ENCODE data around the gene IL23R. TPM values are rescaled to one million over a fixed set of nuclear protein-coding genes. Genes with fewer than 3 reads are reported as not detected.
"Not testable (repeated sequence)": the region's sequence is repeated elsewhere in the genome, so short reads cannot be mapped to it uniquely, and the experiment has no call there.

Gene IL23R, protein sequence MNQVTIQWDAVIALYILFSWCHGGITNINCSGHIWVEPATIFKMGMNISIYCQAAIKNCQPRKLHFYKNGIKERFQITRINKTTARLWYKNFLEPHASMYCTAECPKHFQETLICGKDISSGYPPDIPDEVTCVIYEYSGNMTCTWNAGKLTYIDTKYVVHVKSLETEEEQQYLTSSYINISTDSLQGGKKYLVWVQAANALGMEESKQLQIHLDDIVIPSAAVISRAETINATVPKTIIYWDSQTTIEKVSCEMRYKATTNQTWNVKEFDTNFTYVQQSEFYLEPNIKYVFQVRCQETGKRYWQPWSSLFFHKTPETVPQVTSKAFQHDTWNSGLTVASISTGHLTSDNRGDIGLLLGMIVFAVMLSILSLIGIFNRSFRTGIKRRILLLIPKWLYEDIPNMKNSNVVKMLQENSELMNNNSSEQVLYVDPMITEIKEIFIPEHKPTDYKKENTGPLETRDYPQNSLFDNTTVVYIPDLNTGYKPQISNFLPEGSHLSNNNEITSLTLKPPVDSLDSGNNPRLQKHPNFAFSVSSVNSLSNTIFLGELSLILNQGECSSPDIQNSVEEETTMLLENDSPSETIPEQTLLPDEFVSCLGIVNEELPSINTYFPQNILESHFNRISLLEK
- total RNA-seq = not detected in 2 replicates

DNA sequence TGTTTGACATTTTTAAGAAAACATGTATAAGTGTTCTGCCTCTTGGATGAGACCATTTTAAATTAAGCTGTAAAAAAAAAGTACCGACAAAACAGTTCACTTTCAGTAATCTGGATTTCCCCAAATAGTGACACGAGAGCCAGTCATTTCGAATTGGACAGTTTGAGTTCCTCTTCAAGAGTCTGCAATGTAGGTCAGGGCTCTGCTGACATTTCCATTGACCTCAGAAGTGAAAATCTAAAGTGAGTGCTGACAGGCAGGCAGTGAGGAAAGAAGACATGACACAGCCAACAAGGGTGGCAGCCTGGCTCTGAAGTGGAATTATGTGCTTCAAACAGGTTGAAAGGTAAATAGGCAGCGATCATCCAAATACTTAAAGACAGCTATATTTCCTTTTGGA is at the start of gene IL23R:
TSS of gene IL23R (plus strand) at position 259 of the 400 bp plus-strand sequence. CDS start 1,667 bp downstream, outside the sequence.
- no peak for DNase-seq (ENCODE audit: low read depth)

DNA sequence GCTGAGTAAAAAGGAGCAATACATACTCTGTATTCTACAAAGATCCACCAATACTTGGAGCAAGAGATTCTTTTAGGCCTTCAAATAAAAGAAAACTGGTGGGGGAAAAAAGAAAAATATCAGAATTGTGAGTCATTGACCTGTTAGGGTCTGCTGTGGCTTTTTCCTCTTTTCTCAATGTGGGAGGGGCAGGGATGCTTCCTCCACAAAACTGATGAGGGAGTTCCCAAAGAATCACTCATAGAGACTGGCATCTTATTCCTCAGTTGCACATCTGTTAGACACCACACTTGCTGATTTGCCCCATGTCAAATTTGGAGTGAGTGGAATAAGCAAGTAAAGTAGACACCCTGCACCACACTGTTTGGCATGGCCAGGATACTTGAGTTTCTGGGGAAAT is 48.1 kb upstream of the IL23R start:
- DNase-seq (ENCODE audit: low read depth) = peak; percentile 36

DNA sequence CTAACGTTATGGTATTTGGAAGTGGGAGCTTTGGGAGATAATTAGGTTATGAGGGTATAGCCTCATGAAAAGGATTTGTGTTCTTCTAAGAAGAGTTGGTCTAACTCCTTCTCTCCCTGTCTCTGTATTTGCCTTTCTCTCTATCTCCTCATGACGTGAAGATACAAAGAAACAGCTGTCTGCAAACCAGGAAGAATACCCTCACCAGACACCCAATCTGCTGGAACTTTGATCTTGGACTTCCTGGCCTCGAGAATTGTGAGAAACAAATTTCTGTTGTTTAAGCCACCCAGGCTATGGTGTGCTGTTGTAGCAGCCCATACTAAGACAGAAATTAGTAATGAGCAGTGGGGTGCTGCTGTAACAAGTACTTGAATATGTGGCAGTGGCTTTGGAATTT is 47.6 kb upstream of the IL23R start:
- no peak for DNase-seq (ENCODE audit: low read depth)

DNA sequence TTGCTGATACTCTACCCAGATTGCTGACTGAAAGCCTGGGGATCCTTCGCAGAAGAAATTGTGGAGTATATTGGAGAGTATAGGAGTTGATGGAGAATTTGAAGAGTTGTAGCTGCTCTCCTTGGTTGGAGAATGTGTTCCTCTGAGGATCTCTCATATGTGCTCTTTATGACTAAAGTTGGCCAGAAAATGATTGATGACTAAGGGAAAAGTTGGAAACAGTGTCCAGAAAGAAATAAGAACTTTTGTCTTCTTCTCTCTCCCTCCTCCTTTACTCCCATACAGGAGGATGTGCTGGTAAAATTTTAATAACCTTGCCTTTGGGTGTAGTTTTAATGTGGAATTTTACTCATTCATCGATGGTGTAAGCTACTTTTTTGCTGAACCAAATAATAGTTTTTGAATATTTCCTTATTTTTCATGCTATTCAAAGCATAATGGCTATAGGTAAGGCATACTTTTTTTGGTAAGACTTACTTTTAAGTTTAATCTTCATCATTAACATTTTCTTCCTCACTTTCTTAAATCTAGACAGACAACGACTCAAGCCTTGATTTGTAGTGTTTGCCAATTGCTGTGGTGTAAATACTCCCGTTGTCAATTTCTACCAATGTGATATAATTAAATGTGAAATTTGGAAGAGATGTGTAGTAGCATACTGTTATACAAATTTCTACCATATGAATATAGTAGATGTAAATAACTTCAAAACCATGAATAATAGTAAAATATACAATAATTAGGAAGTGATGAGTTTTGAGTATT is 45.2 kb upstream of the IL23R start:
- no peak for DNase-seq (ENCODE audit: low read depth)

DNA sequence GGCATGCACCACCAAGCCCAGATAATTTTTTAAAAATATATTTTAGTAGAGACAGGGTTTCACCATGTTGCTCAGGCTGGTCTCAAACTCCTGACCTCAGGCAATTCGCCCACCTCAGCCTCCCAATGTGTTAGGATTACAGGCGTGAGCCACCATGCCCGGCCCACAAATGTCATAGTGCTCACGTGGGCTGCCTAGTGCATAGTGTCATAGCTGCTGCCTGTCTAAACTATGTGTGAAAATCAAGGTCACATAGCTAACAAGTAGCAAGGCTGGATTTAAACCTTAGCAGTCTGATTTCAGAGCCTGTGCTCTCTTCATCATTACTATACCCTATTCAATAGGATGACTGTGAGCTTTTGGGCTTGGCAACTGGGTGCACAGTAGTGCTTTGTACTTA is 41.8 kb upstream of the IL23R start:
- no peak for DNase-seq (ENCODE audit: low read depth)

DNA sequence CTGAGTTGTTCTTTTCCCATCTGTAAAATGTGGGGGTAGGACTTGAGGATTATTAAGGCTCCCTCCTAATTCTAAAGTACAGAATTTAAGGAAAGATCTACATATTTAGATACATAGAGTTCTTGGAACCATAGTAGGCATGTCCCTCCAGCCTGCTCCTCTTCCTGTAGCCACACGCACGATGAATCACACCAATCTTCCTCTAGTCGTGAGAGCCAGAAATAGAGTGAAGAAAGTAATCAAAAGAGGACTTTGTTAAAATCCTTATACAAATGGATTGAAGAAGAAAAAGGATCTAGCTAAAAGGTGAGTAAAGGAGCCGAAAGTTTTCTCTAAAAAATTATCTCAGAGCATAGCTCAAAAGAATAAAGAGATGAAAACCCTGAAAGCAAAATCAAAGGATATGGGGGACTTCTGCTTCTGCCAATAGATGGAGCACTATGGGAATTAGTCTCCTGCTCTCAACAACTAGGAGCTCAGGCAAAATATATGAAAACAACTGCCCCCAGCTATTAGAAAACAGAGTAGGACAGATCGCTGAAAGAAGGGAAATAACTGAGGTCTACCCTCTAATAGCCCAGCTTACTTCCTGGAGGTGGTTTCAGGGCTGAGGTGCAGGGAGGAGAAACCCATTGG is 40.0 kb upstream of the IL23R start:
- DNase-seq (ENCODE audit: low read depth) = no peak

DNA sequence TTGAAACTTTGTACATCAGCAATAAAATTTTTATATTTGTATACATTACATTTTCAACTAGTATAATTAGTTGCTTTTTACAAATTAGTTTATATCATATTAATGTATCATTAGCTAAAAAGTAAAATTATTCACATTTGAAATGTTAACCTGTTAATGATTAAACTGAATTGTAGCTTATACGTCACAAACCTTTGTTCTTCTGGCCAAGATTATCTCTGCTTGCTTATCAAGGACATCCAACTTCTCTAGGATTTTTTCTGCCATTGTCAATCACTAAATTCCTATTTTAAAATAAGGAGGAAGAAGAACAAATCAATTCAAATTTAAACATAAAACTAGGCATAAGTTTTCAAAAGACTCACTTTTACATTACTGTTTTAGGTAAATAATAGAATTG is 39.3 kb upstream of the IL23R start:
- no peak for DNase-seq (ENCODE audit: low read depth)

DNA sequence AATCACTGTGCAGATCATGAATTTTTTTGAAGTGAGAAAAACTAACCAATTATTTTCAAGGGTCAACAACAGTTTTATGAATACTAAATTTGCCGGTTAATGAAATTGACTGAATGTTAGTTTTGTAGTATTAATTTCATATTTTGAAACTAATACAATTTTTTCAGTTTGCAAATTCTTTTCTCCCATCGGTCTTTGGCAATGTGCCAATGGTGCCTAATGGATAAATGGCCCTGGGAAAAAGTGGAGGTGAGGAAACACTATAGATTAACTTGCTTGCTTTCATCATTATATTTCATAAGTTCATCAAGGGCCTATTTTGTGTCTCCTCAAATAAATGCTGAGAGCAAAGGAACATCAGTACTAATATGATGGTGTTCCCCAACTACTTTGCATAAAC is 35.6 kb upstream of the IL23R start:
- no peak for DNase-seq (ENCODE audit: low read depth)

DNA sequence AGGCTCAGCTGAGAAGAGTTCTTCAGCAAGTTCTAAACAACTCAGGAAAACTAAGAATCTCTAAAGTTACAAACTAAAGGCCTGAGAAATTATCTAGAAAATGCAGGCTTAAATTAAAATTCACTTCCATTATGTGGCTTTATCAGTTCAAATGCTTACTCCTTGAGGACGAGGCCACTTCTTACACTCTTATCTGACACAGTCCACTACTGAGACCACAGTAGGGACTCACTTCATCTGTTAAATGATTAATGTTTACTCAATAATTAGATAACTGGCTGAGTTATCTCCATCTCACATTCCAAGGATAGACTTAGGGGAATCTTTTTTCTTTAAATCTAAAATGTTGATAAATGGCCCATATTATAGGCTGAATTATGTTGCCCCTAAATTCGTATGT is 33.1 kb upstream of the IL23R start:
- no peak for DNase-seq (ENCODE audit: low read depth)

DNA sequence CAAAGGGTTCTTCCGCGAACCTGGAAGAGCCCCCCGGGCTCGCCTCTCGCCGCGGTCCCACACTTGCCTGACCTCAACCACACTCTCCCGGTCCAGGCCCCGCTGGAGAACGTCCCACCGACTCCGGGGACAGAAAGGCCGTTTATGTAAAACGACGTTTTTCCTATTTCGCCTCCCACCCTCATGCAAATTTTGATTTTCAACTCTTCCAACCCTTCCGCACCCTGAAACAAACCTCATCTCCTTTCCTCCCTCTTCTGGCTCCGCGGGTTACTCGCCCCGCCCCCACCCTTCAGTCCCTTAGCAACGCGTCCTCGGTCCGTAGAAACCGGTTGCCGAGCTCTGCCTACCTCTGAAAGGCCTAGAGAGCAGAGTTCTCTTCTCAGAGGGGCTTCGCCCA is 31.6 kb upstream of the IL23R start, which contains the start of gene C1orf141:
TSS of gene C1orf141 (minus strand) at position 276 of the 400 bp plus-strand sequence. CDS start 7,730 bp downstream, outside the sequence.
- no peak for DNase-seq (ENCODE audit: low read depth)

DNA sequence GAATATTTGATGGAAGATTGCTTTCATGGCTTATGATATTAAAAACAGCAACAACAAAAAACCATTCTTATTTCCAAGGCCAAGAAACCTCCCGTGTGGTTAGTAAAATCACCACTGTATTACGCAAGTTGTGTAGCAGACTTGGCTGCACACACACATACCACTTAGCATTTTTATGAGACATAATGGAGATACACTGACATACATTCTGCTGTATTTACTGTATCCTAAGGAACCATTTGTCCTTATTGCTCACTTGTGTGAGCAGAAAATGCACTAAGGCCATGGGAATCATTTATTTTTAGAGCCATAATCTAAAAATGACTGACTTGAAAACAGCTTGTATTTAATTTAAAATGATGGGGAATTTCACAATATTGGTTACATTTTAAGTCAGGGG is 30.9 kb upstream of the IL23R start:
- DNase-seq (ENCODE audit: low read depth) = peak; percentile 78

DNA sequence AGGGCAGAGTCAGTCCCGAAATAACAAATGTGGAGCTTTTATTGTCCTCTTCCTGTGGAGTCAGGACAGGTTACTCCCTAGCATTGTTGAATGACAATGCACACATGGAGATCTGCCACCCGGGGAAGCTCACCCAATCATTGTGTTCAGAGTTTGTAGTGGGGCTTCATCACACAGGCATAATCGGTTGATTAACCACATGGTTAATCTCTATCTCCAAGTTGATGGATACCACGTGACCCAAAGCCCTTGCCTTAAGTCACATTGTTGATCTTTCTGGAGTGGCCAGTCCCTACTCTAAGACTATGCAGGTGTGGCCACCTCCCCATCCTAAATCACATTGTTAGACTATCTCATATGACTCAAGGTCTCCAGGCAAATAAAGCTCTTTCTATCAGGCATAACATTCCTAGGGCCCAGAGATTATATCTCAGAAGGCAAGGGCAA is 28.9 kb upstream of the IL23R start:
- peak; percentile 43 for DNase-seq (ENCODE audit: low read depth)

DNA sequence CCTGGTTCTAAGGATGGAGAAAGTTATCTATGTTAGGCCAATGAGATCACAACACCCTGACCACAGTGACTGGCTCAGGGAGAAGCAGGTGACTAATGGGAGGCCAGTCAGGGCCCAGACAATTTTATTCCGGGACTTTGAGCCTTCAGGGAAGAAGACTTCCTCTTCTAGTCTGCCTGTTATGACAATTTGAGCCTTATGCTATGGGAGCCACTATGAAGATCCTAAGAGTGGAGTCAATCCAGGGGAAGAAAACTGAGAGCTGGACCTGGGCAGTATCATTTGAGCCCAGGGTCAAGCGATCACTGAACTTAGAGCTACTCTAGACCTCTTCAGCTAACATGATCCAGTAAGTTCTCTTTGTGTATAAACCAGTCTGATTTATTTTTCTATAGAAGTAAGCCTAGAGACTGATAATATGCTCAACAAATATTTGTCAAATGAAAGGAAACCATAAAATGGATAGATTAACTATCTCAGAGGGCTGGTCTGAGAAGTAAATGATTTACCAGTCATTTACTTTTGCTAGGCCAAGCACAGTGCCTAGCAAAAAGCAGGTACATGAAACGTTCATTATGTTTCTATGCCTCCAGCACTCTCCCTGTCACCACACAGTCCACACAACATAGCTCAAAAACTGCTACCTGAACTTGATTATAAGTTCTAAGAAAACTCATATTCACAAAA is 27.3 kb upstream of the IL23R start:
- DNase-seq (ENCODE audit: low read depth) = peak; percentile 34

DNA sequence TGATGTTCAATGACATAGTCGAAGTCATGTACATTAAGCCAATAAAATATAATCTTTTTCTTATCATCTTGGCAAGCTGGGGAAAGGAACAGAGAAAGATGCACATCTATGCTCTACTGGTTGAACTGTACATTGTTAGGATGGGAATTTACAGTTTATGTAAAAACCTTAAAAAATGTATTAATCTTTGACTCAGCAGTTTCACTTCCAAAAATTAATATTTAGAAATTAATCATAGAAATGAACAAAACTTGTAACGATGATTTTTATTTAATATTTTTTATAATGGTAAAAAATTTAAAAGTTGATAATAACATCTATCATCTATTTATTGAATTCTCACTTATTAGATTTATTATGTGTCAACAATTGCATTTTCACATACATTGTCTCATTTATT is 25.8 kb upstream of the IL23R start:
- DNase-seq (ENCODE audit: low read depth) = no peak

DNA sequence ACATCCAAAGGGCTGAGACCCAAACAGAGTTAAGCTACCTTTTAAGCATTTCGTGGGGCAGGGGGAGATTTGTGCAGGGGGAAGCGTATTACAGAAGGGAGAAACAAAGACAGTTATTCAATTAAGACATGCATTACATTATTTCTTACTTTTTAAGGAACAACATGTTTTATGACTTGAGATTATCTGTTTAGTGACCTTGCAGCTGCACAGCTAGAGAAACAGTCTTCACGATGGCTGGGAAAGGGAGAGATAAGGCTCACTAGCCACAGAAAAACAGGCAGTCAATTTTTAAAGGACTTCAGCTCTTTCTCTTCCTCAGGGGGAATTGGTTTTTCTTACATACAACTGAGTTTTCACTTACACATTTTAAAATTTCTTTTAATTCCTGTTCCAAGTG is 24.4 kb upstream of the IL23R start:
- not testable (repeated sequence) for DNase-seq (ENCODE audit: low read depth)

DNA sequence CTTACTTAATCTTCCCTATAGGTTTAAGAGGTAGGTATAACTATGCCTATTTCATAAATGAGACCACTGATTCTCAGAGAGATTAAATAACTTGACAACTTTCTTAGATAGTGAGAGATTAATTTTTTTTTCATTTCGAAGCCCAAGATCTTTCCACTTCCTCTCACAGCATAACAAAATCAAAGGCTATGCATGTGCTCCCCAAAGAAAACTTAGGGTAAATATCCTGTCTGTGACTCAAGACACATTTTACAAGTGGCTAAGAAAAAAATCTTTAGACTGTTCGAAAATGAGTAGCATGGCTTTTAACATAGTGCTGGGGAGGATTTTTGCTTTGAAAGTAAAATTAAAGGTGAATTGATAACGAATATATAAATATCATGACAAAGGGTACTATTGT is 23.3 kb upstream of the IL23R start:
- no peak for DNase-seq (ENCODE audit: low read depth)

DNA sequence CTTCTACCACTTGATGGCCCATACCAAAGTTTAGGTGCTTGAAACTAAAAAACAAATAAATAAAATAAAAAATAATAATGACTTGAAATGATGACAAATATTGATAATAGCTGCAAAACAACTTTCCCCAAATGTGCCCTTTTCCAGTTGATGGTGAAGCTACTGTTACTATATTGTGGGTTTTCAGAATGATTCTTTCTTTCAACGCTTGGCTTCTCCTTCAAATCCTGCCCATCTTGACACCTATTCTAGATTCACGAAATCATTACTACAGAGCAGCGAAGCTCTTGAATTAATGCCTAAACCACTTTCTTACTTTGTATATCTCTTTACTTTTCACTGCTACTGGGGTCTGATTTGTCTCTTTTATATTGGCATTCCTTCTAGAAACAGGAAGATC is 22.3 kb upstream of the IL23R start:
- no peak for DNase-seq (ENCODE audit: low read depth)

DNA sequence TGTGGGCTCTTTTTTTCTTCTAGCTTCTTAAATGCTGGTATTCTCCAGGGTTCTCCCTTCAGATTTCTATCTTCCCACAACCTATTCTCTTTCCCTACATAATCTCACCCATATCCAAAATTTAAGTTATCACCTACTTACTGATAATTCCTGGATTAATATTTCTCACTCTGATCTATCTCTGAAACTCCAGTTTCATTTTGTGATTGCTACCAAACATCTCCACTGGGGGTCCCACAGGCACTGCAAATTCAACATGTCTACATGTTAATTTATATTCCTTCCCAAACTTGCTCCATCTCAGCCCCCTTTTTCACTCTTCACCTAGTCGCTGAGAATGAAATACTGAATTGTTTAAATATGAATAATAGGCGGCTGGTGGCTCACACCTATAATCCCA is 21.6 kb upstream of the IL23R start:
- no peak for DNase-seq (ENCODE audit: low read depth)

DNA sequence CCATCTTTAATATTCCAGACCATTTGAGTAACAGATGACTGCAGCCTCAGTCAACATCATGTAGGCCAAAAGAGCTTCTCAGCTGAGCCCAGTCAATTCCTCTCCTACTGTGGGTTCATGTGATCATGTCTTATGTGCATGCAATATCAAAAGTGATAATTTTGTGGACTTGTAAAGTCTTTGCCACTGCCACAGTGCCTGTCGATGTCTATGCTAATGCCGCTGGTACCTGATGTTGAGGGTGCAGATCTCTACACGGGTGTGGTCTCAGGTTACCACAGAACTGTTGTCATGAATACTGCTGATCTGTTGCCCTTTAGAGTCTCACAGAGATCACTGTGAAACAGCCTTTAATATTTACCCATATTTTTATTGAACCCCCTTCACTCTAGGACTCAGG is 20.2 kb upstream of the IL23R start:
- DNase-seq (ENCODE audit: low read depth) = no peak

DNA sequence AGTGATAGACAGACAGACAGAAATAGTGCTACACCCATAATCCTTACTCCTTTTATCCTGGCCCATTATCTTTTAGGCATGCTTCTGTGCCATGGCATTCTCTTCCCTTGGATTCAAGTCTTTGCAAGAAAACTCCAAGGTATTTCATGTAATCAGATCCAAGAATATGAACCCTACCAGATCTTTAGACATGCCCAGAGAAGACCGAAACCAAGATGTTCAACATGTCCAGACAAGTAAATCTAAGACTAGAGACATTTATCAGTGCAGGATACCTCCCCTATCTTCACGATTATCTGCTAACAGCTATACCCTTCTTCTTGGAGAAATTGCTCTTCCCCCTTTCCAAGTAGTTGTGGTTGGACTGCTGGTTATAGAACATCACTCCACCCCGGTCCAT is 19.7 kb upstream of the IL23R start:
- DNase-seq (ENCODE audit: low read depth) = no peak

DNA sequence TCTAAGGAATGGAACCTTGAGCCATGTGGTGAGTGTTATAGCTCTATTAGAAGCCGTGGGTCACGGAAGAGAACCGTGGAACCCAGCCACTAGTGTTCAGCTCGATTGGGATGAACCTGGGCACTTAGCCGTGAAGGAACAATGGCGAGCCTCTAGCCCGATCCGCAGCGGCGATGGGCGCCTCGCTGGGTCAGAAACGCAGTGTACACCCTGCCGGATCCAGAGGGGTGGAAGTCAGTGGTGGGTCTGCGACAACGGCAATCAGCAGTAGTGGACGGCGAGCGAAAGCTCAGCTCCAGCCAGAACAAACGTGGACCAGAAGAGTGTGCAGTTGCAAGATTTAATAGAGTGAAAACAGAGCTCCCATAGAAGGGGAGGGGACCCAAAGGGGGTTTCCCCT is 18.3 kb upstream of the IL23R start:
- DNase-seq (ENCODE audit: low read depth) = not testable (repeated sequence)
